HEK293 (cell line): ENCODE measurements around the gene FAM76A.

Experiments used
- CTCF ChIA-PET: fragments of 350-600 bp; formaldehyde crosslinking; extraction: SDS; loops from one replicate; lab custom pipeline; 2021; ENCODE audit warnings: antibody characterized with exemption; lab: Yijun Ruan, JAX
- POLR2A ChIA-PET: fragments of 300-600 bp; formaldehyde crosslinking; extraction: SDS; loops from one replicate; lab custom pipeline; 2020; ENCODE audit warnings: antibody characterized with exemption, inconsistent platforms; lab: Yijun Ruan, JAX
- H3K27ac ChIP-seq: fragments of 200-500 bp; sonication (Bioruptor generic); 2 replicates; pipeline ENCODE4 v1.5.1; 2014; ENCODE audit warnings: low read depth, low read length, control low read depth, inconsistent platforms; ENCODE audit errors: extremely low read depth
- H3K36me3 ChIP-seq, 2 experiments: fragments of 200-500 bp in 1 of 2; sonication (Bioruptor generic) in 1 of 2; 1 replicate in 1 of 2; 2 replicates in 1 of 2; pipeline ENCODE4 v1.5.1; 2014 to 2017; ENCODE audit warnings: inconsistent platforms in 2 of 2, low read length in 2 of 2; ENCODE audit not compliant: control insufficient read depth in 2 of 2, insufficient read depth in 1 of 2
- H3K4me1 ChIP-seq: fragments of 200-500 bp; sonication (Bioruptor generic); 2 replicates; pipeline ENCODE4 v1.5.1; 2014; ENCODE audit warnings: mild to moderate bottlenecking, low read length, inconsistent platforms; ENCODE audit not compliant: control insufficient read depth, insufficient read depth
- H3K4me3 ChIP-seq: 2 replicates; pipeline ENCODE4 v1.5.1; 2011; ENCODE audit warnings: low read depth, mild to moderate bottlenecking, control low read depth, low read length, moderate library complexity
- H3K9me3 ChIP-seq: fragments of 200-500 bp; sonication (Bioruptor generic); 2 replicates; pipeline ENCODE4 v1.5.1; 2014; ENCODE audit warnings: low read depth, low read length, inconsistent platforms; ENCODE audit not compliant: control insufficient read depth, insufficient read depth
- FEZF1 ChIP-seq: fragments of 450-650 bp; formaldehyde crosslinking; IDR thresholded peaks from 2 replicates; pipeline ENCODE4 v1.5.1; 2016; ENCODE audit warnings: missing biosample characterization, missing genetic modification characterization
- MZF1 ChIP-seq: fragments of 450-650 bp; formaldehyde crosslinking; IDR thresholded peaks from 2 replicates; pipeline ENCODE4 v1.5.1; 2017; ENCODE audit warnings: missing biosample characterization, missing genetic modification characterization, borderline replicate concordance
- OVOL3 ChIP-seq: fragments of 450-650 bp; formaldehyde crosslinking; IDR thresholded peaks from 2 replicates; pipeline ENCODE4 v1.5.1; 2016; ENCODE audit warnings: missing biosample characterization, missing genetic modification characterization
- SETDB1 ChIP-seq: IDR thresholded peaks from one replicate; pipeline ENCODE4 v1.6.1; 2017; ENCODE audit warnings: mild to moderate bottlenecking, low read length, moderate library complexity, mixed read lengths; ENCODE audit not compliant: insufficient read length
- ZBTB21 ChIP-seq: fragments of 450-650 bp; formaldehyde crosslinking; IDR thresholded peaks from 2 replicates; pipeline ENCODE4 v1.5.1; 2017; ENCODE audit warnings: missing biosample characterization, missing genetic modification characterization
- ZIC2 ChIP-seq: fragments of 450-650 bp; formaldehyde crosslinking; IDR thresholded peaks from 2 replicates; pipeline ENCODE4 v1.5.1; 2016; ENCODE audit warnings: missing biosample characterization, missing genetic modification characterization
- ZNF211 ChIP-seq: fragments of 450-650 bp; formaldehyde crosslinking; IDR thresholded peaks from 2 replicates; pipeline ENCODE4 v1.5.1; 2016; ENCODE audit warnings: low read depth, missing biosample characterization, missing genetic modification characterization
- ZNF239 ChIP-seq: fragments of 450-650 bp; formaldehyde crosslinking; IDR thresholded peaks from 2 replicates; pipeline ENCODE4 v1.5.1; 2016; ENCODE audit warnings: missing biosample characterization, missing genetic modification characterization
- ZNF248 ChIP-seq: fragments of 450-650 bp; formaldehyde crosslinking; IDR thresholded peaks from 2 replicates; pipeline ENCODE4 v1.5.1; 2017; ENCODE audit warnings: missing biosample characterization, missing genetic modification characterization
- ZNF302 ChIP-seq: fragments of 450-650 bp; formaldehyde crosslinking; IDR thresholded peaks from 2 replicates; pipeline ENCODE4 v1.5.1; 2016; ENCODE audit warnings: missing biosample characterization, missing genetic modification characterization, low read depth
- ZNF366 ChIP-seq: fragments of 450-650 bp; formaldehyde crosslinking; conservative IDR thresholded peaks from 2 replicates; pipeline ENCODE4 v1.5.1; 2016; ENCODE audit warnings: missing biosample characterization, missing genetic modification characterization
- ZNF416 ChIP-seq: fragments of 450-650 bp; formaldehyde crosslinking; IDR thresholded peaks from 2 replicates; pipeline ENCODE4 v1.5.1; 2016; ENCODE audit warnings: missing biosample characterization, missing genetic modification characterization
- ZNF433 ChIP-seq: fragments of 450-650 bp; formaldehyde crosslinking; IDR thresholded peaks from 2 replicates; pipeline ENCODE4 v1.5.1; 2016; ENCODE audit warnings: missing biosample characterization, missing genetic modification characterization, low read depth
- ZNF623 ChIP-seq: fragments of 450-650 bp; formaldehyde crosslinking; IDR thresholded peaks from 2 replicates; pipeline ENCODE4 v1.5.1; 2016; ENCODE audit warnings: missing biosample characterization, missing genetic modification characterization
- ZNF747 ChIP-seq: fragments of 450-650 bp; formaldehyde crosslinking; IDR thresholded peaks from 2 replicates; pipeline ENCODE4 v1.5.1; 2016; ENCODE audit warnings: missing biosample characterization, missing genetic modification characterization
- TF ChIP-seq, protein P1 (sequence below): fragments of 450-650 bp; formaldehyde crosslinking; IDR thresholded peaks from 2 replicates; pipeline ENCODE4 v1.5.1; 2017; ENCODE audit warnings: missing biosample characterization, missing genetic modification characterization
- TF ChIP-seq, protein P2 (sequence below): fragments of 450-650 bp; formaldehyde crosslinking; IDR thresholded peaks from 2 replicates; pipeline ENCODE4 v1.5.1; 2016; ENCODE audit warnings: missing biosample characterization, missing genetic modification characterization
- TF ChIP-seq, protein P3 (sequence below): fragments of 450-650 bp; formaldehyde crosslinking; IDR thresholded peaks from 2 replicates; pipeline ENCODE4 v1.5.1; 2016; ENCODE audit warnings: missing biosample characterization, missing genetic modification characterization, low read depth
- TF ChIP-seq, protein P4 (sequence below): fragments of 450-650 bp; formaldehyde crosslinking; IDR thresholded peaks from 2 replicates; pipeline ENCODE4 v1.5.1; 2016; ENCODE audit warnings: missing biosample characterization, missing genetic modification characterization
- TF ChIP-seq, protein P5 (sequence below): fragments of 450-650 bp; formaldehyde crosslinking; IDR thresholded peaks from 2 replicates; pipeline ENCODE4 v1.5.1; 2016; ENCODE audit warnings: missing biosample characterization, missing genetic modification characterization
- TF ChIP-seq, protein P6 (sequence below): fragments of 450-650 bp; formaldehyde crosslinking; IDR thresholded peaks from 2 replicates; pipeline ENCODE4 v1.5.1; 2017; ENCODE audit warnings: missing biosample characterization, mild to moderate bottlenecking, missing genetic modification characterization, moderate library complexity

Gene FAM76A

DNA sequence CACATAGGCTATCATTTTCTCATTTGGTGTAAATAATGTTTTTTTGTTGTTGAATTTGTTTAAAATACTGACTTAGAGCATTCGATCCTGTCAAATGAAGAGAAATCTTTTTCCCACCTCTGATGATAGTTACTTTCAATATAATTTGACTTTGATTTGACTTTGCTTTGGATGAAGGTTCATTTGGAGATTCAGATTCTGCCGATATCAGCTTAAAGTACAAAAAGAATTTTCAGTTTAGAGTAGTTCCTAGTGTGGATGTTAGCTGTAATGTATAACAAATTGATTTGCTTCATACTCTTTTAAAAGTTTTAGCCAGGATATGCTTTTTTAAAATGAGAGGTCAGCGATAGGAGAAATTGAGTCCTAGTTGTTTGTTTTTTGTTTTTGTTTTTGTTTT lies 57.2 kb downstream of the FAM76A start:
- CTCF ChIA-PET, result interaction anchor here (0.7 to 1.6 kb wide), 2 partner anchors 10 to 88 kb away, joined by 5 read pairs; partner anchors contain the start of gene STX12
- Histone ChIP-seq H3K36me3 (no peaks in the 10 kb centered on the region), H3K4me1 (peaks cover 3% of the 10 kb centered on the region; the same call in 1 of the 2 replicates), H3K9me3 (no peaks in the 10 kb centered on the region), H3K4me3 (no peak overlapping the region)
- TF ChIP-seq ZNF366 (no peak), ZNF211 (no peak), ZNF302 (tag by site-specific recombination) (no peak), ZNF623 (tag by site-specific recombination) (no peak), SETDB1 (no peak), ZBTB21 (tag by site-specific recombination) (no peak), MZF1 (tag by site-specific recombination) (no peak), ZNF747 (no peak)
- TF ChIP-seq, protein P1, sequence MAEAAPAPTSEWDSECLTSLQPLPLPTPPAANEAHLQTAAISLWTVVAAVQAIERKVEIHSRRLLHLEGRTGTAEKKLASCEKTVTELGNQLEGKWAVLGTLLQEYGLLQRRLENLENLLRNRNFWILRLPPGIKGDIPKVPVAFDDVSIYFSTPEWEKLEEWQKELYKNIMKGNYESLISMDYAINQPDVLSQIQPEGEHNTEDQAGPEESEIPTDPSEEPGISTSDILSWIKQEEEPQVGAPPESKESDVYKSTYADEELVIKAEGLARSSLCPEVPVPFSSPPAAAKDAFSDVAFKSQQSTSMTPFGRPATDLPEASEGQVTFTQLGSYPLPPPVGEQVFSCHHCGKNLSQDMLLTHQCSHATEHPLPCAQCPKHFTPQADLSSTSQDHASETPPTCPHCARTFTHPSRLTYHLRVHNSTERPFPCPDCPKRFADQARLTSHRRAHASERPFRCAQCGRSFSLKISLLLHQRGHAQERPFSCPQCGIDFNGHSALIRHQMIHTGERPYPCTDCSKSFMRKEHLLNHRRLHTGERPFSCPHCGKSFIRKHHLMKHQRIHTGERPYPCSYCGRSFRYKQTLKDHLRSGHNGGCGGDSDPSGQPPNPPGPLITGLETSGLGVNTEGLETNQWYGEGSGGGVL (tag by site-specific recombination), result no peak
- TF ChIP-seq, protein P2, sequence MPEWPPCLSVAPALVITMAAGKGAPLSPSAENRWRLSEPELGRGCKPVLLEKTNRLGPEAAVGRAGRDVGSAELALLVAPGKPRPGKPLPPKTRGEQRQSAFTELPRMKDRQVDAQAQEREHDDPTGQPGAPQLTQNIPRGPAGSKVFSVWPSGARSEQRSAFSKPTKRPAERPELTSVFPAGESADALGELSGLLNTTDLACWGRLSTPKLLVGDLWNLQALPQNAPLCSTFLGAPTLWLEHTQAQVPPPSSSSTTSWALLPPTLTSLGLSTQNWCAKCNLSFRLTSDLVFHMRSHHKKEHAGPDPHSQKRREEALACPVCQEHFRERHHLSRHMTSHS (tag by site-specific recombination), result no peak
- TF ChIP-seq, all 188 proteins: peak for 0
- POLR2A ChIA-PET, result interaction anchor here (1.6 kb wide), 1 partner anchor 10 kb away, joined by 7 read pairs; the partner anchor contains the start of gene STX12
- no peak overlapping the region for H3K27ac ChIP-seq

DNA sequence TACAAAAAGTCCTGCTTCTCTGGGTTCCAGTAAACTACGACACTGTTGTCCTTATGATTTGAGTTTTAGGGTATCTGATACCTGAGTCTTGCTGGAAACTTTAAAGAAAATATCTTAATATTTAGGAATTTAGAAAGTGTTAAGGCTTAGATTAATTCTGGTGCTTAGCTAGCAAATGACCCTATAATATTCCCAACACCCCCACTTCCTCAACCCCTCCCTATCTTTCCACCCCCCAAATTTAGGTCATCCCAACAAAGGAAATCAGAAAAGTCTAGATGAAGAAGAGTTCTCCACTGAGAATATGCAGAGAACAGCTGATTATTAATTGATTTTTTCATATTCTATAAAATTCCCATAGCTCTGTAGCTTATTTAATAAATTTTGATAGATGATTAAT lies 58.9 kb downstream of the FAM76A start:
- Histone ChIP-seq H3K9me3 (no peaks in the 10 kb centered on the region), H3K27ac (no peak overlapping the region), H3K4me1 (peaks cover 5% of the 10 kb centered on the region; the same call in 1 of the 2 replicates), H3K36me3 (peaks cover 0 to 1% of the 10 kb centered on the region in 2 experiments; a peak in 1 of 3 replicates), H3K4me3 (no peak overlapping the region)
- ChIA-PET POLR2A (interaction anchor here (1.9 to 2.7 kb wide), 2 partner anchors 11 to 46 kb away, joined by 6 to 24 read pairs; partner anchors contain the start of genes PPP1R8 and STX12), CTCF (interaction anchor here (0.7 to 1.3 kb wide), 2 partner anchors 12 to 427 kb away, joined by 3 read pairs; partner anchors contain the start of gene STX12)
- no peak for TF ChIP-seq OVOL3 (tag by site-specific recombination)
- TF ChIP-seq, protein P3, sequence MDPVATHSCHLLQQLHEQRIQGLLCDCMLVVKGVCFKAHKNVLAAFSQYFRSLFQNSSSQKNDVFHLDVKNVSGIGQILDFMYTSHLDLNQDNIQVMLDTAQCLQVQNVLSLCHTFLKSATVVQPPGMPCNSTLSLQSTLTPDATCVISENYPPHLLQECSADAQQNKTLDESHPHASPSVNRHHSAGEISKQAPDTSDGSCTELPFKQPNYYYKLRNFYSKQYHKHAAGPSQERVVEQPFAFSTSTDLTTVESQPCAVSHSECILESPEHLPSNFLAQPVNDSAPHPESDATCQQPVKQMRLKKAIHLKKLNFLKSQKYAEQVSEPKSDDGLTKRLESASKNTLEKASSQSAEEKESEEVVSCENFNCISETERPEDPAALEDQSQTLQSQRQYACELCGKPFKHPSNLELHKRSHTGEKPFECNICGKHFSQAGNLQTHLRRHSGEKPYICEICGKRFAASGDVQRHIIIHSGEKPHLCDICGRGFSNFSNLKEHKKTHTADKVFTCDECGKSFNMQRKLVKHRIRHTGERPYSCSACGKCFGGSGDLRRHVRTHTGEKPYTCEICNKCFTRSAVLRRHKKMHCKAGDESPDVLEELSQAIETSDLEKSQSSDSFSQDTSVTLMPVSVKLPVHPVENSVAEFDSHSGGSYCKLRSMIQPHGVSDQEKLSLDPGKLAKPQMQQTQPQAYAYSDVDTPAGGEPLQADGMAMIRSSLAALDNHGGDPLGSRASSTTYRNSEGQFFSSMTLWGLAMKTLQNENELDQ (tag by site-specific recombination), result no peak
- no peak for TF ChIP-seq ZIC2 (tag by site-specific recombination)
- TF ChIP-seq, protein P4, sequence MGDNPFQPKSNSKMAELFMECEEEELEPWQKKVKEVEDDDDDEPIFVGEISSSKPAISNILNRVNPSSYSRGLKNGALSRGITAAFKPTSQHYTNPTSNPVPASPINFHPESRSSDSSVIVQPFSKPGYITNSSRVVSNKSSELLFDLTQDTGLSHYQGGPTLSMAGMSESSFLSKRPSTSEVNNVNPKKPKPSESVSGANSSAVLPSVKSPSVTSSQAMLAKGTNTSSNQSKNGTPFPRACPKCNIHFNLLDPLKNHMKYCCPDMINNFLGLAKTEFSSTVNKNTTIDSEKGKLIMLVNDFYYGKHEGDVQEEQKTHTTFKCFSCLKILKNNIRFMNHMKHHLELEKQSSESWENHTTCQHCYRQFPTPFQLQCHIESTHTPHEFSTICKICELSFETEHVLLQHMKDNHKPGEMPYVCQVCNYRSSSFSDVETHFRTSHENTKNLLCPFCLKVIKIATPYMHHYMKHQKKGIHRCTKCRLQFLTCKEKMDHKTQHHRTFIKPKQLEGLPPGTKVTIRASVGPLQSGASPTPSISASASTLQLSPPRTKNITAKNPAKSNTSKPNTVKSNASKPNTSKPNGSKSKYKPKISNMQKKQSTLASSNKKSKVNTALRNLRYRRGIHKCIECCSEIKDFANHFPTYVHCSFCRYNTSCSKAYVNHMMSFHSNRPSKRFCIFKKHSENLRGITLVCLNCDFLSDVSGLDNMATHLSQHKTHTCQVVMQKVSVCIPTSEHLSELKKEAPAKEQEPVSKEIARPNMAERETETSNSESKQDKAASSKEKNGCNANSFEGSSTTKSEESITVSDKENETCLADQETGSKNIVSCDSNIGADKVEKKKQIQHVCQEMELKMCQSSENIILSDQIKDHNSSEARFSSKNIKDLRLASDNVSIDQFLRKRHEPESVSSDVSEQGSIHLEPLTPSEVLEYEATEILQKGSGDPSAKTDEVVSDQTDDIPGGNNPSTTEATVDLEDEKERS (tag by site-specific recombination), result no peak
- no peak for TF ChIP-seq ZNF248 (tag by site-specific recombination)
- no peak for TF ChIP-seq ZNF366
- TF ChIP-seq, protein P5, sequence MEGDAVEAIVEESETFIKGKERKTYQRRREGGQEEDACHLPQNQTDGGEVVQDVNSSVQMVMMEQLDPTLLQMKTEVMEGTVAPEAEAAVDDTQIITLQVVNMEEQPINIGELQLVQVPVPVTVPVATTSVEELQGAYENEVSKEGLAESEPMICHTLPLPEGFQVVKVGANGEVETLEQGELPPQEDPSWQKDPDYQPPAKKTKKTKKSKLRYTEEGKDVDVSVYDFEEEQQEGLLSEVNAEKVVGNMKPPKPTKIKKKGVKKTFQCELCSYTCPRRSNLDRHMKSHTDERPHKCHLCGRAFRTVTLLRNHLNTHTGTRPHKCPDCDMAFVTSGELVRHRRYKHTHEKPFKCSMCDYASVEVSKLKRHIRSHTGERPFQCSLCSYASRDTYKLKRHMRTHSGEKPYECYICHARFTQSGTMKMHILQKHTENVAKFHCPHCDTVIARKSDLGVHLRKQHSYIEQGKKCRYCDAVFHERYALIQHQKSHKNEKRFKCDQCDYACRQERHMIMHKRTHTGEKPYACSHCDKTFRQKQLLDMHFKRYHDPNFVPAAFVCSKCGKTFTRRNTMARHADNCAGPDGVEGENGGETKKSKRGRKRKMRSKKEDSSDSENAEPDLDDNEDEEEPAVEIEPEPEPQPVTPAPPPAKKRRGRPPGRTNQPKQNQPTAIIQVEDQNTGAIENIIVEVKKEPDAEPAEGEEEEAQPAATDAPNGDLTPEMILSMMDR (tag by site-specific recombination), result no peak
- TF ChIP-seq ZNF433 (tag by site-specific recombination), result no peak
- no peak for TF ChIP-seq FEZF1
- TF ChIP-seq, protein P6, sequence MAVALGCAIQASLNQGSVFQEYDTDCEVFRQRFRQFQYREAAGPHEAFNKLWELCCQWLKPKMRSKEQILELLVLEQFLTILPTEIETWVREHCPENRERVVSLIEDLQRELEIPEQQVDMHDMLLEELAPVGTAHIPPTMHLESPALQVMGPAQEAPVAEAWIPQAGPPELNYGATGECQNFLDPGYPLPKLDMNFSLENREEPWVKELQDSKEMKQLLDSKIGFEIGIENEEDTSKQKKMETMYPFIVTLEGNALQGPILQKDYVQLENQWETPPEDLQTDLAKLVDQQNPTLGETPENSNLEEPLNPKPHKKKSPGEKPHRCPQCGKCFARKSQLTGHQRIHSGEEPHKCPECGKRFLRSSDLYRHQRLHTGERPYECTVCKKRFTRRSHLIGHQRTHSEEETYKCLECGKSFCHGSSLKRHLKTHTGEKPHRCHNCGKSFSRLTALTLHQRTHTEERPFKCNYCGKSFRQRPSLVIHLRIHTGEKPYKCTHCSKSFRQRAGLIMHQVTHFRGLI (tag by site-specific recombination), result no peak
- no peak for TF ChIP-seq ZNF239
- no peak for TF ChIP-seq ZNF416
